Panc1 (cell line): Measurements from ENCODE around the gene BMP2. TPM values are rescaled to one million over a fixed set of nuclear protein-coding genes. Genes with fewer than 3 reads are reported as not detected.

ENCODE experiments used
- ATAC-seq: fragments of 200-7000 bp; cut with Tn5 transposase; 2 replicates; pipeline ENCODE4 v1.9.1; 2020; ENCODE audit warnings: mild to moderate bottlenecking, moderate library complexity
- BruUV-seq: library from RNA; stranded (reverse); fragments of 400-500 nt; replicated peaks from 2 replicates; lab custom pipeline; 2021; lab: Mats Ljungman, UMichigan
- CTCF ChIA-PET: fragments of 300-600 bp; sonication (Branson Sonifier 250); formaldehyde crosslinking; loops from one replicate; lab custom pipeline; 2022; ENCODE audit warnings: antibody characterized with exemption; lab: Charles Lee
- POLR2A ChIA-PET: fragments of 300-600 bp; sonication (Branson Sonifier 250); formaldehyde crosslinking; loops from one replicate; lab custom pipeline; 2022; ENCODE audit warnings: antibody characterized with exemption; lab: Charles Lee
- DNase-seq: peaks from one replicate; pipeline ENCODE4 v3.0.0-alpha.2; 2010; ENCODE audit warnings: low read depth, low spot score
- H3K27ac ChIP-seq: 2 replicates; pipeline ENCODE4 v1.5.1; 2011; ENCODE audit warnings: mild to moderate bottlenecking, low read length, inconsistent platforms
- H3K27me3 ChIP-seq: fragments of 200-500 bp; sonication (Bioruptor generic); 2 replicates; pipeline ENCODE4 v1.6.0; 2014; ENCODE audit warnings: low read length, inconsistent platforms; ENCODE audit not compliant: control insufficient read depth, insufficient read depth
- H3K36me3 ChIP-seq: fragments of 200-500 bp; sonication (Bioruptor generic); 2 replicates; pipeline ENCODE4 v1.5.1; 2014; ENCODE audit warnings: inconsistent platforms, mild to moderate bottlenecking, low read length, moderate library complexity; ENCODE audit not compliant: control insufficient read depth, insufficient read depth
- H3K4me1 ChIP-seq: 2 replicates; pipeline ENCODE4 v1.5.1; 2011; ENCODE audit warnings: inconsistent platforms, mild to moderate bottlenecking, low read length, moderate library complexity; ENCODE audit not compliant: control insufficient read depth, insufficient read depth
- H3K4me3 ChIP-seq, 2 experiments: 2 replicates each; pipeline ENCODE4 v1.5.1; 2011 to 2012; ENCODE audit warnings: low read depth in 2 of 2, low read length in 2 of 2, mild to moderate bottlenecking in 2 of 2, inconsistent platforms in 1 of 2, moderate library complexity in 1 of 2
- H3K9me3 ChIP-seq: fragments of 200-500 bp; sonication (Bioruptor generic); 2 replicates; pipeline ENCODE4 v1.5.1; 2014; ENCODE audit warnings: low read depth, mild to moderate bottlenecking, inconsistent platforms, low read length, moderate library complexity; ENCODE audit not compliant: control insufficient read depth, insufficient read depth
- POLR2AphosphoS5 ChIP-seq: IDR thresholded peaks from 2 replicates; pipeline ENCODE4 v1.6.1; 2012; ENCODE audit warnings: mild to moderate bottlenecking, low read depth, low read length, moderate library complexity
- SIN3A ChIP-seq: IDR thresholded peaks from 2 replicates; pipeline ENCODE4 v1.6.1; 2012; ENCODE audit warnings: low read depth, mild to moderate bottlenecking, low read length, moderate library complexity, borderline replicate concordance; ENCODE audit not compliant: insufficient read depth
- TCF7L2 ChIP-seq: IDR thresholded peaks from 2 replicates; pipeline ENCODE4 v1.6.1; 2011; ENCODE audit warnings: mild to moderate bottlenecking, low read depth, low read length, inconsistent platforms
- in situ Hi-C: cut with HindIII; loops from 2 replicates; pipeline ENCODE4 v1.10.0; 2016; ENCODE audit warnings: low sequenced_read_pairs, low pct_unique_long_range_greater_than_20kb
- intact Hi-C: fragments of 100-400 bp; cut with micrococcal nuclease; formaldehyde crosslinking; loops from one replicate; pipeline ENCODE4 v1.10.0; 2022; ENCODE audit not compliant: unreplicated experiment
- total RNA-seq: library from RNA; stranded (reverse); gene quantifications from one replicate; pipeline ENCODE4 v1.2.1, GENCODE V29; 2021; ENCODE audit not compliant: unreplicated experiment
- TF ChIP-seq, protein P1 (sequence below): fragments of 450-650 bp; IDR thresholded peaks from 2 replicates; pipeline ENCODE4 v1.5.1; 2017; ENCODE audit warnings: mild to moderate bottlenecking
- TF ChIP-seq, protein P2 (sequence below), 2 experiments: IDR thresholded peaks; 2 replicates each; pipeline ENCODE4 v1.6.1; 2011 to 2012; ENCODE audit warnings: low read depth in 2 of 2, control low read depth in 1 of 2, low read length in 1 of 2, mild to moderate bottlenecking in 1 of 2, moderate library complexity in 1 of 2; ENCODE audit not compliant: insufficient read depth in 1 of 2

The BMP2 gene
- total RNA-seq, 1 experiment from 2014 or later: 0.23 TPM

DNA sequence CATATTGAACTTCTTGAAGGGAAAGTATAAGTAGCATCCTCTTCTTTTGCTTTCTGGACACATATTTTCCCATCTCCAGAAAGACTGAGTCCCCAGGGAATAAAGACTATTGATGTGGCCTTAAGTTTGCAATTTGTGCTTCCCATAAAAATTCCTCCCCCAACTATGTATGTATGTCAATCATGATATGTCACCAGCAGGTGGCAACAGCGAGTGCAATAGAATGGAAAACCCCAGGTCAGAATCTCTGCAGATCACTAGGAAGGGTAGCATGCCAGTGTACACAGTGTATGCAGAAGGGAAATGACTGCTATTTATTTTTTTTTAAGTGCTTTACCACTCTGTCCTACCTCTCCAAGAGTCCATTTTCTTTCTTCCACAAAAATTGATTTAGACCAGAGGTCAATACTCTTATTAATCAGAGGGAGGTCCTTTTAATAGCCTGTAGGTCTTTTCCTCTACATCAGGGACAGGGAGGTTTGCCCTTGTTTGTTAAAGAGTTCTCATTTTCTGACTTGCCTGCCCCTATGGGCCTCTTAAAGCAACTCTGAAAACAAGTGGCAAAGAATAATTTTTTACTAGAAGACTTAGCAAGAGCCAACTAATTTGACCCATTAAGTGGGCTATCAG lies 61.4 kb downstream of the BMP2 start:
- H3K4me1 ChIP-seq: no peaks in the 10 kb centered on the region
- H3K36me3 ChIP-seq: no peaks in the 10 kb centered on the region
- no peak for TF ChIP-seq SIN3A
- TF ChIP-seq, protein P1, sequence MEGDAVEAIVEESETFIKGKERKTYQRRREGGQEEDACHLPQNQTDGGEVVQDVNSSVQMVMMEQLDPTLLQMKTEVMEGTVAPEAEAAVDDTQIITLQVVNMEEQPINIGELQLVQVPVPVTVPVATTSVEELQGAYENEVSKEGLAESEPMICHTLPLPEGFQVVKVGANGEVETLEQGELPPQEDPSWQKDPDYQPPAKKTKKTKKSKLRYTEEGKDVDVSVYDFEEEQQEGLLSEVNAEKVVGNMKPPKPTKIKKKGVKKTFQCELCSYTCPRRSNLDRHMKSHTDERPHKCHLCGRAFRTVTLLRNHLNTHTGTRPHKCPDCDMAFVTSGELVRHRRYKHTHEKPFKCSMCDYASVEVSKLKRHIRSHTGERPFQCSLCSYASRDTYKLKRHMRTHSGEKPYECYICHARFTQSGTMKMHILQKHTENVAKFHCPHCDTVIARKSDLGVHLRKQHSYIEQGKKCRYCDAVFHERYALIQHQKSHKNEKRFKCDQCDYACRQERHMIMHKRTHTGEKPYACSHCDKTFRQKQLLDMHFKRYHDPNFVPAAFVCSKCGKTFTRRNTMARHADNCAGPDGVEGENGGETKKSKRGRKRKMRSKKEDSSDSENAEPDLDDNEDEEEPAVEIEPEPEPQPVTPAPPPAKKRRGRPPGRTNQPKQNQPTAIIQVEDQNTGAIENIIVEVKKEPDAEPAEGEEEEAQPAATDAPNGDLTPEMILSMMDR: peak; percentile 73
- ChIA-PET CTCF (no interaction called here), POLR2A (no interaction called here)
- BruUV-seq: no TSS peak
- intact Hi-C loops: loop anchor here (2.0 to 10.0 kb wide), 2 partner anchors 456 to 1030 kb away; no protein-coding TSS in a partner anchor
- in situ Hi-C loops: no loop called here
- ATAC-seq: peak; percentile 88
- peak; percentile 42 for DNase-seq
- no peaks in the 10 kb centered on the region for H3K9me3 ChIP-seq
- no peak overlapping the region for H3K27ac ChIP-seq
- H3K4me3 ChIP-seq: no peak overlapping the region
- no peaks in the 10 kb centered on the region for H3K27me3 ChIP-seq

GRCh38 chr20:6829510-6830116 lies 62.1 kb downstream of the BMP2 start:
- DNase-seq: no peak
- ATAC-seq: no peak
- ChIA-PET CTCF (no interaction called here), POLR2A (no interaction called here)
- no TSS peak for BruUV-seq
- Histone ChIP-seq H3K36me3 (no peaks in the 10 kb centered on the region), H3K27me3 (no peaks in the 10 kb centered on the region), H3K4me3 (no peak overlapping the region), H3K9me3 (no peaks in the 10 kb centered on the region), H3K27ac (no peak overlapping the region), H3K4me1 (no peaks in the 10 kb centered on the region)
- in situ Hi-C loops (no loop called here), intact Hi-C loops (loop anchor here (2.0 to 10.0 kb wide), 2 partner anchors 455 to 1029 kb away; no protein-coding TSS in a partner anchor)
- TF ChIP-seq, protein P2, sequence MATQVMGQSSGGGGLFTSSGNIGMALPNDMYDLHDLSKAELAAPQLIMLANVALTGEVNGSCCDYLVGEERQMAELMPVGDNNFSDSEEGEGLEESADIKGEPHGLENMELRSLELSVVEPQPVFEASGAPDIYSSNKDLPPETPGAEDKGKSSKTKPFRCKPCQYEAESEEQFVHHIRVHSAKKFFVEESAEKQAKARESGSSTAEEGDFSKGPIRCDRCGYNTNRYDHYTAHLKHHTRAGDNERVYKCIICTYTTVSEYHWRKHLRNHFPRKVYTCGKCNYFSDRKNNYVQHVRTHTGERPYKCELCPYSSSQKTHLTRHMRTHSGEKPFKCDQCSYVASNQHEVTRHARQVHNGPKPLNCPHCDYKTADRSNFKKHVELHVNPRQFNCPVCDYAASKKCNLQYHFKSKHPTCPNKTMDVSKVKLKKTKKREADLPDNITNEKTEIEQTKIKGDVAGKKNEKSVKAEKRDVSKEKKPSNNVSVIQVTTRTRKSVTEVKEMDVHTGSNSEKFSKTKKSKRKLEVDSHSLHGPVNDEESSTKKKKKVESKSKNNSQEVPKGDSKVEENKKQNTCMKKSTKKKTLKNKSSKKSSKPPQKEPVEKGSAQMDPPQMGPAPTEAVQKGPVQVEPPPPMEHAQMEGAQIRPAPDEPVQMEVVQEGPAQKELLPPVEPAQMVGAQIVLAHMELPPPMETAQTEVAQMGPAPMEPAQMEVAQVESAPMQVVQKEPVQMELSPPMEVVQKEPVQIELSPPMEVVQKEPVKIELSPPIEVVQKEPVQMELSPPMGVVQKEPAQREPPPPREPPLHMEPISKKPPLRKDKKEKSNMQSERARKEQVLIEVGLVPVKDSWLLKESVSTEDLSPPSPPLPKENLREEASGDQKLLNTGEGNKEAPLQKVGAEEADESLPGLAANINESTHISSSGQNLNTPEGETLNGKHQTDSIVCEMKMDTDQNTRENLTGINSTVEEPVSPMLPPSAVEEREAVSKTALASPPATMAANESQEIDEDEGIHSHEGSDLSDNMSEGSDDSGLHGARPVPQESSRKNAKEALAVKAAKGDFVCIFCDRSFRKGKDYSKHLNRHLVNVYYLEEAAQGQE (IDR thresholded peaks at IDR 0.05; ENCODE audit: insufficient read depth in 1 of 2, low read depth in 2 of 2, low read length in 1 of 2): no peak
- TF ChIP-seq POLR2AphosphoS5: no peak
- TF ChIP-seq, protein P1: no peak
- TF ChIP-seq SIN3A: no peak
- TF ChIP-seq TCF7L2: no peak
